Left kidney (tissue), 2 donors: ENCODE results near the gene ANKRA2. TPM values are rescaled to one million over a fixed set of nuclear protein-coding genes. Genes with fewer than 3 reads are reported as not detected.
"Not testable (repeated sequence)": the region's sequence is repeated elsewhere in the genome, so short reads cannot be mapped to it uniquely, and the experiment has no call there.

ENCODE experiments used
- DNase-seq: peaks from one replicate; pipeline ENCODE4 v3.0.0-alpha.2; 2013
- polyA plus RNA-seq: library from polyadenylated mRNA; unstranded; fragments of 120-200 nt; gene quantifications from one replicate; pipeline ENCODE4 v1.2.1, GENCODE V29; 2013; ENCODE audit not compliant: insufficient read length

The ANKRA2 gene
- polyA plus RNA-seq, 1 donor: 67.6 TPM

DNA sequence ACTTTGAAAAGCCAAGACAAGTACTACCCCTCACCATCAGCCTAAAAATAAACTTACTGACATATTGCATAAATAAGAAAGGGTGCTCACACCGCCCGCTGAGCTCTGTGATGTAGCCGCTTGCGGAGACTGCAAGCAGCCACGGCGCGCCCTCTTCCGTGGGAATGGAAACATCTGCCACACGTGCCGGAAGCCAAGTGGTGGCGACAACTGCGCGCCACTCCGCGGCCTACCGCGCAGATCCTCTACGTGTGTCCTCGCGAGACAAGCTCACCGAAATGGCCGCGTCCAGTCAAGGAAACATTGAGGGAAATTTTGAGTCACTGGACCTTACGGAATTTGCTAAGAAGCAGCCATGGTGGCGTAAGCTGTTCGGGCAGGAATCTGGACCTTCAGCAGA, 56.9 kb downstream of the ANKRA2 start:
- DNase-seq: not testable (repeated sequence)

DNA sequence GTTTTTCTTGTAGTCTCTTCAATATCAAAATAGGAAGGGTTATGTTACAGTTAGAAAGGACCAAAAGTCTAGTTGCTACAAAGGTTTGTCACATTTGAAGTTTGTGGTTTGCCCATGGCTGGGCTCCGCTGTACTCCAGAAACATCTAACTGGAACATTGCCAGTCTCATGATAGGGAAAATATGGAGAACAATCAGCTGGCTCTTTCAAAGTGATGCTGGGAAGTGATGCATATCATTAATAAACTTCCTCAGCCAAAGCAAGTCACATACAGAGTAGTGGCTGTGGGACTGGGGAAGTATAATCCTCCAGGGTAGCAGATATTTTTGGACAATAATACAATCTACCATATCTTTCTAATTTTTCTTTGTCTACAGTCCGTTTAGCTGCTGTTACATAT, 58.4 kb downstream of the ANKRA2 start:
- DNase-seq: no peak

DNA sequence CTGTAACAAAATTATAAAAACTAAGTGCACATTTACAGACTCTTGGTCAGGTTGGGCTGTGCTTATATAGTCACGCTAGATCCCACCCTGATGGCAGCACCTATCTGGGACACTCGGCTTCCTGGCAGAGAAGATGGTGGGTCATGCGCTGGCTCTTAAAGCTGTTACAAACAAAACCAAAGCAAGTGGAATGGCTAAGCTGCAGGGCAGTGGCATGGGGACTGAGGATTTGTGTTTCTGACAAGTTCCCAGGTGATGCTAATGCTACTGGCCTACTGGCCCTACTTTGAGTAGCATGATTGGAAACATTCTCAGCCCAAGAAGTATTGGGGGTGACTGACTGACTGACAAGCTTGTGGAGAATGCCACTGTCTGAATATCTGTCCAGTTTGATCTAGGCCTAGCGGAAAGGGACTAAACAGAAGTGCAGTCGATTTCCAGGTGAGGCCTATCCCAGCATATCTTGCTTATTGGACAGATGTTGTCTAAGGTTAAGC, 58.9 kb downstream of the ANKRA2 start:
- DNase-seq: no peak

Other genes starting within 250 kb of the ANKRA2 start
- 11.1 TPM for gene FOXD1, start 116.9 kb downstream of the ANKRA2 start, polyA plus RNA-seq
- 882 TPM for gene BTF3, start 67.2 kb downstream of the ANKRA2 start, polyA plus RNA-seq
- 22.8 TPM for gene UTP15, start 104 bp upstream of the ANKRA2 start, polyA plus RNA-seq
- gene ARHGEF28, start 60.6 kb upstream of the ANKRA2 start, polyA plus RNA-seq: 60.1 TPM